GM12878 (cell line): ENCODE data around the gene MCC. TPM values are rescaled to one million over a fixed set of nuclear protein-coding genes. Genes with fewer than 3 reads are reported as not detected.

Source experiments
- ATAC-seq: fragments of 200-7000 bp; cut with Tn5 transposase; 3 replicates; pipeline ENCODE4 v1.9.1; 2020; ENCODE audit warnings: mild to moderate bottlenecking, moderate library complexity
- BruUV-seq: library from RNA; stranded (reverse); fragments of 400-500 nt; replicated peaks from 2 replicates; lab custom pipeline; 2021; lab: Mats Ljungman, UMichigan
- CTCF ChIA-PET: fragments of 300-600 bp; sonication (Branson Sonifier 250); formaldehyde crosslinking; extraction: SDS; loops from one replicate; lab custom pipeline; 2021; ENCODE audit warnings: inconsistent platforms; lab: Yijun Ruan, JAX
- POLR2A ChIA-PET: fragments of 350-600 bp; formaldehyde crosslinking; extraction: SDS; loops from one replicate; lab custom pipeline; 2021; ENCODE audit warnings: inconsistent platforms; lab: Charles Lee
- RAD21 ChIA-PET: fragments of 300-600 bp; sonication (Branson Sonifier 250); formaldehyde crosslinking; loops from one replicate; lab custom pipeline; 2023; ENCODE audit warnings: antibody characterized with exemption; ENCODE audit not compliant: unreplicated experiment; lab: Charles Lee
- SMC1A ChIA-PET: fragments of 300-600 bp; sonication (Branson Sonifier 250); formaldehyde crosslinking; loops from one replicate; lab custom pipeline; 2023; ENCODE audit not compliant: unreplicated experiment, uncharacterized antibody; lab: Charles Lee
- DNase-seq: peaks from one replicate; pipeline ENCODE4 v3.0.0-alpha.2; 2011; ENCODE audit warnings: low read depth, low spot score
- FAIRE-seq: peaks from 3 replicates; lab custom pipeline; 2011; peaks lifted over from hg19 to GRCh38; lab: Jason Lieb, UNC
- H2AFZ ChIP-seq: 2 replicates; pipeline ENCODE4 v1.6.0; 2011; ENCODE audit warnings: low read depth, low read length, control low read depth; ENCODE audit not compliant: control insufficient read depth
- H3K27ac ChIP-seq: 2 replicates; pipeline ENCODE4 v1.5.1; 2011; ENCODE audit warnings: control low read depth; ENCODE audit not compliant: control insufficient read depth, insufficient read depth
- H3K27me3 ChIP-seq, 2 experiments: replicated peaks in 1 of 2; 2 replicates each; pipeline versions ENCODE4 v1.6.0 to v1.6.1; 2011; ENCODE audit warnings: low read length in 1 of 2; ENCODE audit not compliant: control insufficient read depth in 2 of 2, insufficient read depth in 2 of 2
- H3K36me3 ChIP-seq, 2 experiments: 2 replicates each; pipeline ENCODE4 v1.5.1; 2011; ENCODE audit warnings: low read length in 1 of 2; ENCODE audit not compliant: control insufficient read depth in 2 of 2, insufficient read depth in 2 of 2
- H3K4me1 ChIP-seq: 2 replicates; pipeline ENCODE4 v1.6.1; 2011; ENCODE audit warnings: mild to moderate bottlenecking, low read length, moderate library complexity, mixed read lengths; ENCODE audit not compliant: control insufficient read depth, insufficient read depth
- H3K4me2 ChIP-seq: 2 replicates; pipeline ENCODE4 v1.6.0; 2011; ENCODE audit warnings: control low read depth; ENCODE audit not compliant: control insufficient read depth, insufficient read depth
- H3K4me3 ChIP-seq: fragments of 200-600 bp; sonication (generic); 2 replicates; pipeline ENCODE4 v1.5.1; 2016
- H3K79me2 ChIP-seq: 2 replicates; pipeline ENCODE4 v1.6.0; 2011; ENCODE audit warnings: low read length; ENCODE audit not compliant: control insufficient read depth, insufficient read depth
- H3K9ac ChIP-seq: 2 replicates; pipeline ENCODE4 v1.8.0; 2011; ENCODE audit warnings: low read length, control low read depth, mixed read lengths; ENCODE audit not compliant: control insufficient read depth, insufficient read depth
- H3K9me3 ChIP-seq: replicated peaks from 3 replicates; pipeline ENCODE4 v1.5.1; 2011; ENCODE audit warnings: mild to moderate bottlenecking, low read length; ENCODE audit not compliant: control insufficient read depth, insufficient read depth
- H4K20me1 ChIP-seq: 2 replicates; pipeline ENCODE4 v1.6.0; 2011; ENCODE audit not compliant: control insufficient read depth, insufficient read depth
- MLLT1 ChIP-seq: fragments of 450-650 bp; IDR thresholded peaks from 2 replicates; pipeline ENCODE4 v1.6.1; 2016; ENCODE audit warnings: mild to moderate bottlenecking
- SIN3A ChIP-seq: IDR thresholded peaks from 2 replicates; pipeline ENCODE4 v1.6.1; 2012; ENCODE audit warnings: low read depth, low read length, improper control_type of control experiment
- ZBTB11 ChIP-seq: fragments of 450-650 bp; formaldehyde crosslinking; IDR thresholded peaks from 2 replicates; pipeline ENCODE4 v1.5.0; 2022; ENCODE audit warnings: mild to moderate bottlenecking, missing genetic modification characterization
- WGBS: methylation state at CpG from one replicate; pipeline ENCODE4 v1.1.6; 2016; ENCODE audit warnings: low lambda C conversion rate; ENCODE audit not compliant: insufficient replicate concordance, insufficient coverage; ENCODE audit errors: missing lambda C conversion rate; 5-methylcytosine and 5-hydroxymethylcytosine counted together
- in situ Hi-C: fragments of 300-500 bp; cut with MboI; formaldehyde crosslinking; loops from 9 replicates; pipeline ENCODE4 v1.14.3; 2018; ENCODE audit warnings: mixed read lengths
- intact Hi-C: fragments of 100-400 bp; cut with micrococcal nuclease; formaldehyde crosslinking; loops from one replicate; pipeline ENCODE4 v1.14.2; 2022; ENCODE audit not compliant: unreplicated experiment
- polyA plus RNA-seq, 11 experiments: library from polyadenylated mRNA; depleted of rRNA in 4 of 11; unstranded in 6 of 11; stranded (reverse) in 5 of 11; fragments of >200 nt; fragmentation: Nextera tagmentation in 4 of 11; fragmentation: Illumina TruSeq in 1 of 11; extraction: Ambion mirVana in 4 of 11; extraction: Trizol in 1 of 11; gene quantifications; 1 replicate in 1 of 11; 2 replicates in 10 of 11; pipeline versions ENCODE4 v1.2.1 to v1.2.3, GENCODE V29; 2011 to 2016; ENCODE audit warnings: inconsistent platforms in 2 of 11, missing spikeins in 2 of 11, low read depth in 1 of 11
- total RNA-seq, 4 experiments: library from RNA; depleted of rRNA in 3 of 4; stranded (reverse); fragments of >200 nt in 3 of 4; fragmentation: Illumina TruSeq in 1 of 4; extraction: Trizol in 1 of 4; gene quantifications; 2 replicates each; pipeline versions ENCODE4 v1.2.1 to v1.2.3, GENCODE V29; 2013 to 2021

Gene MCC
- total and polyA plus RNA-seq, 10 of the 15 experiments (the other 5 are each of a cell fraction or from before 2014, with no cell fraction given) = 0.03 to 0.86 (median 0.16) TPM

GRCh38 chr5:113331209-113331551, 157.1 kb downstream of the MCC start:
- H3K9me3 ChIP-seq = no peaks in the 10 kb centered on the region
- SMC1A ChIA-PET = no interaction called here
- H4K20me1 ChIP-seq = no peaks in the 10 kb centered on the region
- H3K36me3 ChIP-seq = no peaks in the 10 kb centered on the region
- in situ Hi-C loops = no loop called here
- H3K4me2 ChIP-seq = no peak overlapping the region
- BruUV-seq = no TSS peak
- intact Hi-C loops = loop anchor here (2.0 to 5.0 kb wide), 2 partner anchors 284 to 334 kb away; no protein-coding TSS in a partner anchor
- no peaks in the 10 kb centered on the region for H3K79me2 ChIP-seq
- CTCF ChIA-PET = interaction anchor here (0.7 to 1.0 kb wide), 2 partner anchors 49 to 335 kb away, joined by 3 read pairs; no protein-coding TSS in a partner anchor
- no peak for ATAC-seq
- H3K4me3 ChIP-seq = no peak overlapping the region
- WGBS = 18% methylated on average over 4 of the region's 4 CpGs
- no peak overlapping the region for H2AFZ ChIP-seq
- no peak for FAIRE-seq
- TF ChIP-seq ZBTB11 = no peak
- TF ChIP-seq MLLT1 = no peak
- no peak for TF ChIP-seq SIN3A
- RAD21 ChIA-PET = no interaction called here
- POLR2A ChIA-PET = no interaction called here
- H3K27me3 ChIP-seq = no peaks in the 10 kb centered on the region
- no peak overlapping the region for H3K9ac ChIP-seq
- no peaks in the 10 kb centered on the region for H3K4me1 ChIP-seq
- no peak for DNase-seq
- no peak overlapping the region for H3K27ac ChIP-seq
